ENCODE measurements around the gene FDX1. TPM values are rescaled to one million over a fixed set of nuclear protein-coding genes. Genes with fewer than 3 reads are reported as not detected.

FDX1 gene
- total RNA-seq, 1 donor from 2014 or later: 8.1 TPM

DNA sequence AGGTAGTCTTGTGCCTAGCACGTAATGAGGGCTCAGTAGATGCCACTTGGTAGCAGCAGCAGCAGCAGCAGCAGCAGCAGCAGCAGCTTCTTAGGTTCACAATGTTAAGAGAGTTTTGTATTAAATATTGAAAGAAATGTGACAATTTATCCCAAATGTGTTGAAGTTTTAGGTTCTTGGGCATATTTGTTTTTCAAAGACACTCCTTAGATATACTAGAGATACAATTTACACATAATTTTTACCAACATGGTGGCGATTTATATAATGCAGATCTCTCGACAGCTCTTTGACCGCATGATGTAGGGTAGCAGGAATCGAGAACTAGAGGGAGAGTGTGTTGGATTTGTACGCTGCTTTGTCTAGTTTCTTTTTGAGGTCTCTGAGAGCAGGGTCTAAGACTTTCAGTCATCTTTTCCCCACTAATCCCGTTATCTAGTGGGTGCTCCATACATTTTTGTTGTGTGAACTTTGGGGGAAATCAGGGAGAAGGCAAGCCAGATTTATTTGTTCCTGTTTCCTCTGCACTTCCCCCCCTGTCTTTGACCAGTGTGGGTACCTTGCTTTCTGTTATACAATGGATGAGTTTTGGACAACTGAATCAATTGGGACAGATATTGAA is 1.4 kb downstream of the FDX1 start:
- peak in 1 of 2 donors; percentile 16 for DNase-seq (ENCODE audit: low read depth in 2 of 2)

DNA sequence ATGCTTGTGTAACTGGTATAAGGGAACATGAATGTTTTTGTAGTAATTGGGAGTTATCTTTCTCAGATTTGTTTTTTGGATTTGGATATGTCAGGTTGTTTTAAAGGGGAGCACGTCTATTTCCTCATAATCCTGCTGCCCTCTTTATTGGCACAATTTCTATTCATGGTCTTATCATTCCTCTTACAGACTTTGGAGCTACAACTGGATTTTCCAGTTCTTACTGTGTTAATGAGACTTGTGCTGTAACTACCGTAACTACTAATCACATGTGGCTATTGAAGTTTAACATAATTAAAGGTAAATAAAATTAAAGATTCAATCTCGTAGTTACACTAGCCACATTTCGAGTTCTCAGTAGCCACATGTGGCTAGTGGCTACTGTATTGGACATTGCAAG is 1.9 kb downstream of the FDX1 start:
- no peak for DNase-seq (ENCODE audit: low read depth in 2 of 2)

DNA sequence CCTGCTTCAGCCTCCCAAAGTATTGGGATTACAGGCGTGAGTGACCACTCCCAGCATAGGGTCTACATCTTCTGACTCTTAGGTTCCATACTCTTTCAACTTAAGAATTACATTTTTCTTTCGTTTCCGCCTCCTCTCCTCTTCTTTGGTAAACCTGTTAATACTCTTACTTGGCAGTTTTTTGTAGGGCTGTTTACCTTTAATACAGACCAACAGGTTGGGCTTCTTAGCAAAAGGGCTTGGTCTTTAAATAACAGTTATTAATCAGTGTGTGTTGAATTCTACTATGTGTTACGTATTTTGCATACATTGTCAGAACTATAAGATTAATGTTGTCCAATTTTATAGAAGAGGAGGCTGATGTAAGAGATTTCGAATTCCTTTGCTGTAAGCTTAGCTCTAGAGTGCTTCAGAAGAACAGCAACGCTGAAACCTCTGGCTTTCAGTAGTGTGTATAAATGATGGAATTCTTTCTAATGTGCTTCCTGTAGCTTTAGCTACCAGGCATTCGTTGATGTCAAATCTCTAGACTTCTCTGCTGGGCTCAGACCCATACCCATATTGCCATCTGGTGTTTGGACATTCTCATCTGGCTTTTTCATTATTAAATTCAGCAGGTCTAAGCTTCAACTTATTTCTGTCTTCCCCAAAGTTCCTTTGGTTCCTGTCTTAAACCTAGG is 3.1 kb downstream of the FDX1 start:
- no peak for DNase-seq (ENCODE audit: low read depth in 2 of 2)

DNA sequence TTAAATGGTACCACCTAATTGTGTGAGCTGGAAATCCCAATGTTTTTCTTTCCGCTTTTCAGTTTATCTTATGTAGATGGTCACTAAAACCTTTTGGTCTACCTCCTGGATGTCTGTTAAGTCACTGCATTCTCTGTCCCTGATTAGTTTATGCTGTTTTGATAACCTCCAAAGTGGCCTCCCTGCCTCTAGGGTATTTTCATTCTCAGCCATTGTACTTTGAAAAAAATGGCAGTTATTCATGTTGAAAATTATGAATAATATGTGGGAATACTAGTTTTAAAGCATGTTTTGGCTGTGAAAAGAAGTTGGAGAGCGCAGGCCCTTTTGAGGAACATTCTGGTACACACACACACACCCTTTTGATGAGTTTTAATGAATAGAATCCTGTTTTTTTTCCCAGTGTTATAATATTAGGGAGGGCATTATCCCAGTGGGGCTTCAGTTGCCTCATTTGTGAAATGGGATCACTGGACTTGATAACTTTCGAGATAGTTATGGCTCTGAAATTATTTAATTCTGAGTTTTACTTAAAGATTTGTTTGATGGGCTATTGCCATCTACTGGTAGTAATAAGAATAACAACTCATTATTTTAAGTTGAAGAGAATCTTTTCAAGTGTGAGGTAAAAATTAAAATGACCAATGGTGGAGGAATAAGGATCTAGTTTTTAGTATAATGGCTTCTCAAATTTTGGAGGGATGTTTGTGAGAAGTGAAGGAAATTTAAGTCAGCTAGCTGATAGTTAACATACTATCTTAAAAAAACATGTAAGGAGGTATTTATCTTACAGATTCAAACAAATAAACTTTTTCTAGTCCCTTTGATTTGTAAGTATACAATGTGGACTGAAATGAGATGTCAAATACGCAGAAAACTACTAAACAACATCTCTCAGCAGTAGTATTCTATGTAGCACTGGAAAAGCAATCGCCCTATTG is 3.9 kb downstream of the FDX1 start:
- DNase-seq (ENCODE audit: low read depth in 2 of 2): peak in 1 of 2 donors; percentile 34

DNA sequence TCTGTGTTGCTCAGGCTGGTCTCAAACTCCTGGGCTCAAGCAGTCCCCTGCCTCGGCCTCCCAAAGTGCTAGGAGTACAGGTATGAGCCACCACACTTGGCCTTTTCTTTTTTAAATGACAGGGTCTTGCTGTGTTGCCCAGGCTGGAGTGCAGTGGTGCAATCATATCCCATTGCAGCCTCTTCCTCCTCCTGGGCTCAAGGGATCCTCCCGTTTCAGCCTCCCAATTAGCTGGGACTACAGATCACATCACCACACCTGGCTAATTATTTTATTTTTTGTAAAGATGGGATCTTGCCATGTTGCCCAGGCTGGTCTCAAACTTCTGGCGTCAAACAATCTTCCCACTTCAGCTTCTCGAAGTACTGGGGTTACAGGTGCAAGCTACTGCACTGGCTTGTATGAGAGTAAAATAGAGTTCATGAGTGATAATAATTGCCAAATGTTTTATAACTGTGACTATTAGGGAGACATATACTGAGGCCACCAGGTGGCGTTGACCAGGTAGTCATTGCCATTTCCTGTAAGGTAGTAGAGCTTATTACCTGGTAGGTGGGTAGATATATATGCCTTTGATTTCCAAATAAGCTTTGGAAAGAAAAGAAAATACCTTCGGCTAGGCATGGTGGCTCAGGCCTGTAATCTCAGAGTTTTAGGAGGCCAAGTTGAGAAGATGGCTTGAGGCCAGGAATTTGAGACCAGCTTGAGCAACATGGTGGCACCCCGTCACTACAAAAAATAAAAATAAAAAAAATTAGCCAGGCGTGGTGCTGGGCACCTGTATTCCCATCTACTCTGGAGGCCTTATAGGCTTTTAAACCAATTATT is 5.4 kb downstream of the FDX1 start:
- DNase-seq (ENCODE audit: low read depth in 2 of 2): peak in 1 of 2 donors; percentile 19

DNA sequence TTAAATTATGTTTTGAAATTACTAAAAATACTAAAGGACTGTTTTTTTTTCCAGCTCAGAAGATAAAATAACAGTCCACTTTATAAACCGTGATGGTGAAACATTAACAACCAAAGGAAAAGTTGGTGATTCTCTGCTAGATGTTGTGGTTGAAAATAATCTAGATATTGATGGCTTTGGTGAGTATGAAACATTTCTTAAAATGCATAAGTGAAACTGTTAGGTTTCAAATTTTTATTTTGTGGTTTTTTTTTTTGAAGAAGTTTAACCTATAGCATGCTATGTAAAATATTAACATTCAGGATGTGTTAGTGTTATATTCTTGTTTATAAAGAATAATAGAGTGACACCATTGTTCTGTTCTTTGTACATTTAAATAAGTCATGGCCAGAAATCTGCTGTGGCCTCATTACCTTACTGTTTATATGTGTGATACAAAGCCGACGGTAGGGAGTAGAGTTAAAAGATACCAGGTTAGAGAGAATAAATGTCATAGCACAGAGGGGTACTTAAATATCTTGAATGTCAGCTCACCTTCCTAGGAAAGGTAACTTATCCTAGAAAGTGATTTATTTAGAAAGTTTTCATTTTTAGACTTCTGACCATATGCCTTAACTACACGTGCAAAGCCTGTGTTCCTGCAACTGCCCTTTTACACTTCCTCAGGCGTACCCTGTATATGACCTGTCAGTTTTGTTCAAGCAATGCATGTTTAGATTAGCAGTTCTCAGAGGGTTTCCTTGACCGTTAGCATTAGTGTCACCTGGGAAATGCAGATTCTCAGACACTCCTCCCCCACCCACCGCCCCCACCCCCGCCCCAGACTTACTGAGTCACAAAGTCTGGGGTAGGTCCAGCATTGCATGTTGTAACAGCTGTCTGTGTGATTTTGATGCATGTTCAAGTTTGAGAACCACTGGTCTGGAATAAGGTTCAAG is 6.3 kb downstream of the FDX1 start:
- DNase-seq (ENCODE audit: low read depth in 2 of 2): no peak

DNA sequence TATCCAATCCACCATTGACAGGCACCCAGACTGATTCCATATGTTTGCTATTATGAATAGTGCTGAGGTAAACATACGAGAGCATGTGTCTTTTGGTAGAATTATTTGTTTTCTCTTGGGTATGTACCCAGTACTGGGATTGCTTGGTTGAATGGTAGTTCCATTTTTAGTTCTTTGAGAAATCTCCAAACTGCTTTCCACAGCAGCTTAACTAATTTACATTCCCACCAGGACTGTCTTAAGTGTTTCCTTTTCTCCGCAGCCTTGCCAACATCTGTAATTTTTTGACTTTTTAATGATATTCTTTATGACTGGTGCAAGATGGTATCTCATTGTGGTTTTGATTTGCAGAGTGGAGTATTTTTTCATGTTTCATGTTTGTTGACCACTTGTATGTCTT is 8.3 kb downstream of the FDX1 start:
- DNase-seq (ENCODE audit: low read depth in 2 of 2): no peak

DNA sequence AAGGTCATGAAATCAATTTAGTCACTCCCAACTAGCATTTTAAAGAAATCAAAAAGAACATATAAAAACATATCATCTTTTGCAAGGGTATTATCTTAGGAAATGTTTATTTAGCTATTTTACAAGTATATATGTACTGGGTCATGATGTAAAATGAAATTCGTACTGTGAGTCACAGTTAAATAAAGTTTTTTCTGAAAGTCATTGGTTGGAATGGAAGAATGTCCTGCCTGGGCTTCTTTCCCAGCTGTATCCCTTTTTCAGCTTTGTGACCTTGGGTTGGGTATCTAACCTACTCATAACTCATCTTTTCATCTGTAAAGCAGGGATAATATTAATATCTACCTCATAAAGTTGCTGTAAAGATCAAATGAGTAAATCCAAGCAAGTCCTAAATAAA is 15.7 kb downstream of the FDX1 start:
- DNase-seq (ENCODE audit: low read depth in 2 of 2): no peak

DNA sequence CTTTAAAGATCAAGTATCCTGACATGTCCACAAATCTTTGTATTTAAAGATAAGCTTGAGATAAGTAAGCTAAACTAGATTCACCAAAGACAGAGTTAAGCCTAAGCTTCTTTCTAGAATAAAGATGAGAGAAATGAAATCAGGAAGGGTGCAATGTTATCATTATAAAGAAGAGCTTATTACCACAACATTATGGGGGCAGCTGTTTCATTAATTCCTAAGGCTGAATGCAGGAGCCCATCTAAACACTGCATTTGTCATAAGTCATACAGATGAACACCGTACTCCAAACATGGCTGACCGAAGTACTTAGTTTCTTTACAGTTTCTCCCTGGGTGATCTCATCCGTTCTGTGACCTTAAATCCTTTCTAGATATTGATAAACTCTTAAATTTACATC is 16.3 kb downstream of the FDX1 start:
- no peak for DNase-seq (ENCODE audit: low read depth in 2 of 2)

DNA sequence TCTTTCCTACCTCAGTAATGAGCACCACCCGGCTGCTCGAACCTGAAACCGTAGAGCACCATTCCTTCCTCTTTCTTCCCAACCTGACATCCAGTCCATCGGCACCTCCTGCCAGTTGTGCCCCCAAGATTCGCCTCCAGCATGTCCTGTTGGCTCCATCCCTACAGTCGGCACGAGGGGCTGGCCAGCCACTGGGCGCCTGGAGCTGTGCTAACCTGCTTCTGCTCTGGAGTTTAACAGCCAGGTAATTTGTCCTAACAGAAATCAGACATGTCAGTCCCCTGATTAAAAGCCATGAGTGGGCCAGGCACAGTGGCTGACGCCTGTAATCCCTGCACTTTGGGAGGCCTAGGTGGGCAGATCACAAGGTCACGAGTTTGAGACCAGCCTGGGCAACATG is 16.8 kb downstream of the FDX1 start:
- DNase-seq (ENCODE audit: low read depth in 2 of 2): no peak

DNA sequence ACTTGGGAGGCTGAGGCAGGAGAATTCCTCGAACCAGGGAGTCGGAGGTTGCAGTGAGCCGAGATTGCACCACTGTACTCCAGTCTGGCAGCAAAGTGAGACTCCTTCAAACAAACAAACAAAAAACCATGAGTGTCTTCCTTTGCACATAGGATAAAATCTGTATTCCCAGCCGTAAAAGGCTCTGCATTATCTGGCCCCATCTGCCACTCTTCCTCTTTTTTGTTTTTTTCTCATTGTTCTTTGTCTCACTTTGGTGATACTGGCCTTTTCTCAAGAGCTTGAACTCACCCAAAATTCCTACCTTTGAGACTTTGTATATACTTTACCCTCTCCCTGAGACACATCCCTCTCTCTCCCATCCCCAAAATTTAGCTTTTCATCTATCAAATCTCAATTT is 17.6 kb downstream of the FDX1 start:
- no peak for DNase-seq (ENCODE audit: low read depth in 2 of 2)

DNA sequence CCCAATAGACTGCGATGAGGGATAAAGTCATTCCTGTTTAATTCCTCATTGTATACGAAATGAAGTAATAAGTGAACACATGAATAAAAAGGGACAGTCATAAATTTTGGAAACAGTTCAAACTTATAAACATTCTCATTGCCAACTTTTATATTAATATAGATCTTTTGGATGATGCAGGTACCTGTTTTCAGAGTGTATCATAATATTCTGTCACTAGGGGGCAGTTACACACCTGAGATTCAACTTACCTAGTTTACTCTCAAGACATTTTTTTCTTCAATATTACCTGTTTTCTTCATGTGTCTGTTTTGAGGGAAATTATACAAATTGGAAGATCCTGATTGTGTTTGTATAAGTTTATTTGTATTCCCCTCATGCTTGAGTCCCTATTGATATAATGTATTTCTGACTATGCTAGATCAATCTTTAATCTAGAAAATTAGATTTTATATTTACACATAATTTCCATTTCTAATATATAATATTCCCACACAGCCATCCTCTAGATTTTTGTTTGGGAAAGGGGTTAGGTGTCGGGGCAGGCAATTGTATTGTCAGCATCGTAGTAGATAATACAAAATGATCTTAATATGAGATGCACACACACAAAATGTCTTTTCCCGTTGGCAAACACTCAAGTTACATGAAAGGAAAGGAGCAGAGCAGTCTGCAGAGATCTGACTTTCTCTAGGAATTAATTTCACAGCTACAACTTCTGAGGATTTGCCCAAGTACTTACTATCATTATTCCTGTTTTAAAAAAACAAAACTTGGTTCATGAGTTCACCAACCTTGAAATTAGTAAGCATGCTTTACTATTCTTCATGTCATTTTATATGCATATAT is 18.4 kb downstream of the FDX1 start:
- DNase-seq (ENCODE audit: low read depth in 2 of 2): peak in 1 of 2 donors; percentile 17

DNA sequence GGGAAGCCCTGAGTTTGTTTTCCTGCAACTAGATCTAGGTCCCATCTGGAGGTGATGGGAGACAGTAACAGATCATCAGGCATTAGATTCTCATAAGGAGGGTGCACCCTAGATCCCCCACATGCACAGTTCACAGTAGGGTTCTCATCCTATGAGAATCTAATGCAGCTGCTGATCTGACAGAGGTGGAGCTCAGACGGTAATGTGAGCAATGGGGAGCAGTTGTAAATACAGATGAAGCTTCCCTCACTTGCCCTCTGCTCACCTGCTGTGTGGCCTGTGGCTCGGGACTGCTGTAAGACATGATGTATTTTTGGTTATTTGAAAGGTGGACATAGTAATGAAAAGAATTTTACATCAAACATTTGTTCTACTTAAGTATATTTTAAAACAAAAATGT is 20.5 kb downstream of the FDX1 start:
- DNase-seq (ENCODE audit: low read depth in 2 of 2): no peak

DNA sequence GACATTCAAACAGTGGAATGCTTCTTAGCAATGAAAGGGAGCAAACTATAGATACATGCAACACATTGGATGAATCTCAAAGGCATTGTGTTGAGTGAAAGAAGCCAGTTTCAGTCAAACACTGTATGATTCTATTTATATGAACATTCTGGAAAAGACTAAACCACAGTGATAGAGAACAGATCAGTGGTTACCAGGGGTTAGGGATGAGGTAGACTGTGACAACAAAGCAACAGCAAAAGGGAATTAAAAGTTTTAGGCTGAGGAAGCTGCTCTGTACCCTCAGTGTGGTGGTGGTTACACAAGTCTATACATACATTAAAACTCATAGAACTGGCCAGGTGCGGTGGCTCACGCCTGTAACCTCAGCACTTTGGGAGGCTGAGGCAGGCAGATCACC is 23.0 kb downstream of the FDX1 start:
- DNase-seq (ENCODE audit: low read depth in 2 of 2): no peak

DNA sequence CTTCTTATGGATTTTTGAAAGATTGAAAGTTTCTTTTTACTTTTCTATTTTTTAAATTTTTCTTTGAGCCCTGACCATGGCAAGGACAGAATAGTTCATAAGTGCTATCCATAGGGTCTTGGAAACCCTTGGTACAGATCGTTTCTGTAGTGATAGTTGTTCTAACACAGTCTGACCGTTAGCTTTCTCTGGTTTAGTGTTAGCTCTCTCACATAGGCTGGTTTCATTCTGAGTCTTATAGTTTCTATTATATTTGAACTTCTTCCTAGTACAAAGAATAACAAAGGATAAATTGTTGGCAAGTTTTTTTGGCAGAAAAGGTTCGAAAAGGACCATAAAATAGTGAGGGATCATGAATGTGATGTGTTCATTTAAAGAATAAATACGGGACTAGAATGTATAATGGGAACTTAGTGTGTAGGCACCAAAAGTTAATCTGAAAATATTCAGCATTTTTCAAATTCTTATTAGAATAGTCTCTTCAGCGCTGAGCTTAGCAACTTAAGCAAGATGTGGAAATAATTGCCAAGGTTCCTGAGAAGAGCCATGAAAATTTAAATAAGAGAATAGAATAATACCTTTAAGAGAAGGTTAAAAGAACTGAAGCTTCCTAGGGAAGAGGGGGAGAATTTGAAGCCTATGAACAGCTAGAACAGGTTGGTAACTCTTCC is 24.1 kb downstream of the FDX1 start:
- DNase-seq (ENCODE audit: low read depth in 2 of 2): no peak

DNA sequence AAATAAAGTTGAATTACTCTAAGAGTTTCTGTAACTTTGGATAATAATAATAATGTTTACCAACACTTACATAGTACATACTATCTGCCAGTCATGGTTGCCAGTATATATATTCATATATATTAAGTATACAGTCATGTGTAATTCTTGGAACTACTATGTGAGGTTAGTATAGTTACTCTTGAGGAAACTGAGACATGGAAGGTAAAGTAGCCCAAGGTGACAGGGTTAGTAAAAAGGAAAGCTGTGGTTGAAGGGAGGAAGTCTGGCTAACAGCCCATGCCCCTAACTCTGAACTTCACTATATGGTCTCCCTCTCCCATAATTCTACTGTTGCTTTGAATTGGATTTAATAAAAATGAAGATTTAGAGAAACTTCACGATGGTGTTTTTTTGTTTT is 24.9 kb downstream of the FDX1 start:
- no peak for DNase-seq (ENCODE audit: low read depth in 2 of 2)

DNA sequence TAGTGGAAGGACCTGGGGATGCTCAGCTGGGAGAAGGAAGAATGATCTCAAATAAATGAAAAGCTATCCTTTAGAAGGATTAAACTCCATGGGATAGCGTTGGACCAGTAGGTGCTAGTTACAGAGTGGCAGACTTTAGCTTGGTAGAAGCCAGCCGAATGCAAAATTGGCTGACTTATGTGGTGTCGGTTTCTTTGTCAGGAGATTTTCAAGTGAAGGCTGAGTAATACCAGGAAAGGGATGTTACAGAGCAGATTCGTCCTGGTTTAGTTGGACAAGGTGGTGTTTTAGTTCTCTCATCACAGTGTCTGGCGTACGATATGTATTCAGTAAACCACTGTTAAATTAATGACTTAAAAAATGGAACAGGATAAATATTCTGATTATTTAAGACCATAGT is 26.0 kb downstream of the FDX1 start:
- DNase-seq (ENCODE audit: low read depth in 2 of 2): no peak

DNA sequence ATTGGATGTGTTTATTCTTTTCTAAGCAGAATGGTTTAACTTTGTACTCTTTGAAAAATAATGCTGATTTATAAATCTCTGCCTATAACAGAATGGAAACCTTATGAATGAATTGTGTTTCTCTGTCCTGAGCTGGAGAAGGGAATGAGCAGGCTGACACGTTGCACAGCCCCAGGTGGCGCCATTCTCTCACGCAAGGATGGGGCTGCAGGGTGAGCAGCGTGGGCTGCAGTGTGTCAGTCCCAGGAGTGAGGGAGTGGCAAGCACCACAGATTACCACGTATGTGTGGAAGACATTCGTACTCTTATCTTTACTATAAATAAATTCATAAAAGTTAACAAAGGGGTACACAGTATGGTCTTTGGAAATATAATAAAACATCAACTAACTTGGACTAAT is 33.4 kb downstream of the FDX1 start:
- peak; percentile 1 to 43 for DNase-seq (ENCODE audit: low read depth in 2 of 2)

DNA sequence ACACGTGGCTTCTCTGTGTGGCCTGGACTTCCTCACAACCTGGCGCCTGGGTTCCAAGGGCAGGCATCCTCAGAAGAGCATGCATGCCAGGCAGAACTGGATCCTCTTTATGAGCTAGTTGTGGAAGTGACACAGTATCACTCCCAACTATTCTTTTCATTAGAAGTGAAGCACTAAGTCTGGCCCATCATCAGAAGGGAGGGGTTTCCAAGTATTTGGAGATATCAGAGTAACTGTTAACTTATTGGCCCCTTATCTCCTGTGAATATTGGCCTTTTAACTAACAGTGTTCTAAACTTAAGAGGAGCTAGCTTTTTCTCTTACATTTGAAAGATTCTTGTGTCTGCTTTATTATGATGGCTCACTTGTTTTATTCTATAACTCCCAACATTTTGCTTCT is 35.5 kb downstream of the FDX1 start:
- DNase-seq (ENCODE audit: low read depth in 2 of 2): no peak

Data from dermis microvascular lymphatic vessel endothelial cell (primary cell).